NCI-H2107 treated with DMSO at 0.1 percent for 48 hours (cell line): Measurements from ENCODE around the gene TMEM52.
"Not testable (repeated sequence)": the region's sequence is repeated elsewhere in the genome, so short reads cannot be mapped to it uniquely, and the experiment has no call there.

Experiments used
- DNase-seq: peaks from one replicate; lab custom pipeline; 2025; ENCODE audit not compliant: unreplicated experiment; lab: John Stamatoyannopoulos, UW

TMEM52 gene

DNA sequence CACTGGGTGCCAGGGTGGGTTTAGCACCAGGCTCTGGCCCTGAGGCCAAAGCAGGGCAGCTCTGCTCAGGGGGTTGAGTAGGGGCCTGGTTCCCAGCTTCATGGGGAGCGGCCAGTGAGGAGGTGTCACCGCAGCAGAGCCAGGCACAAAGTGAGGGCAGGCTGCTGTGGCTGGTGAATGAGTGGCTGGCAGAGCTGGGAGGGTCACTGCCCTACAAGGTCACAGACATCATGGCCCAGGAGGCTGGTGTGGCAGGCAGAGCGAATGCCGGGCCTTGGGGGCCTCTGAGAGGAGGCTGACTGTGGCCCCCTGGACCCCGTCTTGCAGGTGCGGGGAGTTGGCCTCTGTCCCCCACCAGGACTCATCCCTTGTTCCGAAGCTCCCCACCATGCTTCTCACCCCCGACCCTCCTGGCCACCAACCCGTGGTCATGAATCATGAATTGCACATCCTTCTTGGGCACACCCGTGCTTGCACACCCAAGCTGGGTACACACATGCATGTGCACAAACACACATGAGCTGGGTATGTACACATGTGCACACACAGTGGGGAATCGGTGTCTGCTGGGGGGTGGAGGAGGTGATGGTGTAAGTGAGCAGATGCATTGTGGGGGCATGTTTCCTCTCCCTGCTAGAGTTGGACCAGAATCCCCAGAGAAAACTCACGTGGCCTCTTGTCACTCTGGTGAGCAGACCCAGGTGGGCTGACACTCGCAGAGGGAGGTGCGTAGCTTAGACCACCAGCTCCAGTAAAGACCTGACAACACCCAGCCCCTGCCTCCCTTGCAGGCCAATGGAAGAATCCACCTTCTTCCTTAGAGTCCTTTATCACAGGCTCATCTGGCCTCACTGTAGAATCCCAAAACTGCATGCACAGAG, 23.4 kb downstream of the TMEM52 start:
- no peak for DNase-seq

DNA sequence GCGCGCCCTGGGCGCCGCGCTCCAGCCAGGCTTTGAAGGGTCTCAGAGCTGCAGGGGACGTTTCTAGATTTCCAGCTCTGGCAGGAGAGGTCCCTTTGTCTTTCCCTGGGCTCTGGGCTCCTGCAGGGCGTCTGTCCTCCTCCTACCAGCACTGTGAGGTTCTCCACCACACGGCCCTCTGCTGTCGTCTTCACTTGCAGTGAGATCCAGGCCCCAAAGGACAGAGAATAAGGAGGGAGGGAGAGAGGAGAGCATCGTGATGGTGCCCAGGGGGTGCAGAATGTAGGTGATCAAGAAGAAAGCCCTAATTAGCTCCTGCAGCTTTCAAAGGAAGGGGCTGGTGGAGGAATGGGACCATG, 24.0 kb downstream of the TMEM52 start:
- no peak for DNase-seq

DNA sequence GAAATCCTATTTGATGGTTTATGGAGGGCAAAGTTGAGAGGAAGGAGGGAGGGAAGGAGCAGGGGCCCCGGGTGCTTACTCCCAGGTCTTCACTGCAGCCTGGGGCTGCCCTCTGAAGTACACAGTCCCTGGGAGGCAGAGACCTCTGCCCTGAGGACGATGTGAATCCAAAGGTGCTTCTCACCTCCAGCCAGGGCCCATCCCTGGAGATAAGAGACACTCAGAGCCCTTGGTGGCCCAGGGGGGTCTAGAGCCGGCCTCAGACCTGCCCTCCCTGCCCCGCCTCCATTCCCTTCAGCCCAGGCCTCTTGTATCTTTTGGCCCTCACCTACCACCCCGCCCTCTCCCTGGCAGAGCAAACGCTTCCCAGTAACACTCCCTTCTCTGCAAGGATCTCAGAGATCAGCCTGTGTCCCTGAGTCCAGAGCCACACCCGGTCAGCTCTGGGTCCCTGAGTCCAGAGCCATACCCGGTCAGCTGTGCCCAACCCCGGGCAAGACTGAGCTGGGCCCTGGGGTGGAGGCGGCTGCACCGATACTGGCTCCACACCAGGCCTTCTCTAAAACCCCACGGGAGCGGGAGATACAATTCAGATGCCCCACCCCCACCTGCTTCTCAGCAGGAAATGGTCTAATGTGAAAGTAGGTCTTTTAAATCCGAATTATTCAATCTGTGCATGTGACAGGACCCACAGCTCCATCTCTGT, 24.6 kb downstream of the TMEM52 start:
- DNase-seq, result no peak

DNA sequence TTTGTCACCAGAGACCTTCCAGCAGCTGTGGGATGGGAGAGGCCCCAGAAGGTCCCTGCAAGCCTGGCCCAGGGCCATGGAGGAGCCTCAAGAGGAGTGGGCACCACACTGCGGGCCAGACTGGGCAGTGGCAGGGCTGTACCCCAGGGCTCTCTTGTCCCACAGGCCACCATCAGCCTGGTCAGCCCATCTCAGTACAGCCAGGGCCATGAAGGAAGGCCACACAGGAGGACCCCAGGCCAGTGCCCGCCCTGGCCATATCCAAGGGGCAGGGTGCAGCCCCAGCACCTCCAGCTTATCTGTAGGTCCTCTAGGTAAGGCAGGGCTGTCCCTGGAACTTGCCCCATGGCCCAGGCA, 25.1 kb downstream of the TMEM52 start:
- DNase-seq, result no peak

DNA sequence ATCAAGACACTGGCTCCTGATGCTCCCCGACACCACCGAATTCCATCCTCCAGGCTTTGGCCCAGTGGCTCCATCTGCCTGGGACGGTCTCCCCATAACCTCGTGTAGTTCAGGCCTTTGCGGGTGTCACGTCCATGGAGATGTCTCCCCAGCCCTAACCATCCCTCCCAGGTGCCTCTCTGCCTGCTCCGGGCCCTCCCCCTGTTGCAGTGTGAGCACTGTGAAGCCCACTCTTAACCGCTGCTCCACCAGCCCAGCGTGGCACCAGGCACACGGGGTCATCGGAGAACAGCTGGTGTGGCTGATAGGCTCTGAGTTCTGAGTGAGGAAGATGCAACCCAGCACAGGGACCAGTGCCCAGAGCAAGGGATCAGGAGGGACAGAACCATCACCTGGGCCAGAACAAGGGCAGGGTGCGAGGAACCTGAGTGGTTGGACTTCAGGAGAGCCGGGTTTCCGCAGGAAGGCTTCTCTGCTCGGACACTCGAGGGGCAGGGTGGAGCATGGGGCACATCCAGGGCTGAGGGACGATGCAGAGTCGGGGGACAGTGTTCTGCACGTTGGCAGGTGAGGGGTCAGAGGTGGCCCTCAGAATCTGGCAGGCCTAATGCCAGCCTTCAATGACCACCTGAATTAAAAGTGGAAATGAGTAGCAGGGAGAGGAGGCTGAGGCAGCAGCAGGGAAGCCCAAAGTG, 25.6 kb downstream of the TMEM52 start:
- DNase-seq, result no peak

DNA sequence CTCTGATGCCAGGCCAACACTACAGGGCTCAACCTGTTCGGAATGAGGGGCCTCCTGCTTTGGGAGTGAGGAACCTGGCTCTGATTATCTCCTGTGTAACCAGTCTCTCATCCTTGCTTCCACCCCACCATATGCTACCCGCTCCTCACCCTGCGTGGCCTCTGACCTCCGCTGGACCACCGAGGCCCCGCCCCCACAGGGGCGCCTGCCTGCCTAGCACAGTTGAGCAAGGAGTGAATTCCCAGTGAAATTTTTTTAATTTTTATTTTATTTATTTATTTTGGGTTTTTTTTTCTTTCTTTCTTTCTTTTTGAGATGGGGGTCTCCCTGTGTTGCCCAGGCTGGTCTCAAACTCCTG, 26.3 kb downstream of the TMEM52 start:
- DNase-seq, result no peak

DNA sequence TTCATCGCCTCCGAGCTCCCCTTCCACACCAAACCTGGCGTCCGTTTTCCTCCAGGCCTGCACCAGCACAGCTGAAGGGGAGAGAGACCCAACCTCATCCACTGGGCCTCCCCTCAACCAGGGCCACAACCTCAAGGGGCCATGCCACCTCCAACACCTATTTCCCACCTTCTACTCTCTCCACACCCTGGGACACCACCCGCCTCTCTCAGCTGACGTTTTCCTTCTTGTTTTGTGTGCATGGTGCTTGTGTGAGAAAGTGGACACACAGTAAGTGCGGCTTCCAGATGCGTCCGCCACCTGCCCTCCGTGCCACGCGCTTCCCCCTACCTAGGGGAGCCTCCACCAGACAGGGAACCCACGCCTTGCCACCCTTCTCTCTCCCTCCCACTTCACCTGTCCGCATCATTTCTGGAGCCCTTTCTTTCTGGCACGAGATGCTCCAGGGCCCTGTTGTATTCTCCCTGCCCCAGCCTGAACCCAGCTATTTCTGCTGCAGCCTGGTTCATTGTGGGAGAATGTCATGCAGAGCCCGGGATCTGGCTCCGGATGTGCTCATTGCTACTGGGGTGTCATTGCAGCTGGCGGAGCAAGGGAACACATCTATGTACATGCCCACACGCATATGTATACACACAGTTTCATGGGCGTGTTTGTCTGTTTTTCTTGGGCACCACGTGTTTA, 26.9 kb downstream of the TMEM52 start:
- DNase-seq, result no peak

DNA sequence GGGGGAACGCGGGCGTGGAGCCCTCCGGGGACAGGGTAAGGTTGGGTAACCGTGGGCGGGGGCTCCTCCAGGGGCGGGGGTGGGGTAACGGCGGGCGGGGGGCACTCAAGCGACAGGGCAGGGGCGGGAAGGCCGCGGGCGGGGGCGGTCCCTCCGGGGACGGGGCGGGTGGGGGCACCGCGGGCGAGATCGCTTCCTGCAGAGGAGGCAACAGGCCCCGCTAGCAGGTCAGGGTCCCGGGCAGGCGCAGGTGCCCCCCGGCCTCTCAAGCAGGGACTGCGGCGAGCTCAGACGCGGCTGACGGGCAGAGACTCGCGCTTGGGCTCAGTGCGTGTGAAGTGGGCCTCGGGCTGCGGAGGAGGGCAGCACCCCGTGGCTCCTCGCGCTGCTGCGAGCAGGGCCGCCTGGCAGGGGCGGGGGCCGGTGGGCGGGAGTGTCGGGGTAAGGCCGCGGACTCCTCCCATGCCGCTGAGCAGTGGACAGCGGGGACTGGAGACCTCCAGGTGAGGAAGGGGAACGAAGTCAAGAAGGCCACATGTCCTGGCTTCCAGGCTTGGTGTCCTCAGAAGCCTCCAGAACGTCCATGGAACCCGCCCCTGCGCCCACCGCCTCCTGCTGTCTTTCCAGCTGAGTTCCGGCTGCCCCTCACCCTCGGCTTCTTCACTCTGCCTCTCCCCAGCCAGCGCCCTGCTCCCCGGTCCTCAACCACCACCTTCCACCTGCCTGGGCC, 27.6 kb downstream of the TMEM52 start:
- DNase-seq, result no peak

DNA sequence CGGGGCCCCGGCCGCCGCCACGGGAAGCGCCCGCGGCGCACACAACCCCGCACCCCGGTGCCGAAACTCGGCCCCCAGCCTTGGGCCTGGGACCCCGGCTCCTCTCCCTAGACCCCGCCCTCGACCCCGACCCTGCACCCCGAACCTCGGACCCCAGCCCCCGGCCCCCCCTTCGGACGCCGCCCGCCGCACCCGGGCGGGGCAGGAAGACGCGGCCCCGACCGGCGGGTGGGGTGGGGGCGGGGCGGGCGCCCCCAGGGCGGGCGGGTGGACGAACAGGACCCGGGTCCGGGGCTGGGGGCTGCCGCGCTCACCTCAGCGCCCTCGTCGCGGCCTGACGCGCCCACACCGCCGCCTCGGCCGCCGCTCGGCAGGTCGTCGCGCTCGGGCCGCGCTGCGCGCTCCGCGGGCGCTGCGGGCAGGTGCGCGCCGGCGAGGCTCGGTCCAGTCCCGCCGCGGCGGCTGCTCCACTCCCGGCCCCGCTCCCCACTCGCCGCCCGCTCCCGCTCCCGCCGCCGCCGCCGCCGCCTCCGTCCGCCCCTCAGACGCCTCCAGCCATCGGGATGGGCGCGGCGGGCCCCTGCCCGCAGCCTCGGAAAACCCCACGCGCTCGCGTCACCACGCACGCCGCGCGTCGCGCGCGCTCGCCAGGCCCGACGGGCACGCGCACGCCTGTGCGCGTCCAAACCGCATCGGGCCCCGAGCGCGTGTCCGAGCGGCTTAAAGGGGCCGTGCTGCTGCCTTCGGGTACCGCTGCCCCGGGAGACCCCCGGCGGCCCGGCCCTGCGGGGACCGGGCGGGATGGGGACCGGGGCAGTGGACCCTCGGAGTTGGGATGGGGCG, 28.4 kb downstream of the TMEM52 start, which contains the start of gene GNB1:
Gene GNB1, minus strand, starts transcription at position 582 of the 843 bp plus-strand sequence. CDS start 65,634 bp downstream, outside the sequence.
- no peak for DNase-seq

DNA sequence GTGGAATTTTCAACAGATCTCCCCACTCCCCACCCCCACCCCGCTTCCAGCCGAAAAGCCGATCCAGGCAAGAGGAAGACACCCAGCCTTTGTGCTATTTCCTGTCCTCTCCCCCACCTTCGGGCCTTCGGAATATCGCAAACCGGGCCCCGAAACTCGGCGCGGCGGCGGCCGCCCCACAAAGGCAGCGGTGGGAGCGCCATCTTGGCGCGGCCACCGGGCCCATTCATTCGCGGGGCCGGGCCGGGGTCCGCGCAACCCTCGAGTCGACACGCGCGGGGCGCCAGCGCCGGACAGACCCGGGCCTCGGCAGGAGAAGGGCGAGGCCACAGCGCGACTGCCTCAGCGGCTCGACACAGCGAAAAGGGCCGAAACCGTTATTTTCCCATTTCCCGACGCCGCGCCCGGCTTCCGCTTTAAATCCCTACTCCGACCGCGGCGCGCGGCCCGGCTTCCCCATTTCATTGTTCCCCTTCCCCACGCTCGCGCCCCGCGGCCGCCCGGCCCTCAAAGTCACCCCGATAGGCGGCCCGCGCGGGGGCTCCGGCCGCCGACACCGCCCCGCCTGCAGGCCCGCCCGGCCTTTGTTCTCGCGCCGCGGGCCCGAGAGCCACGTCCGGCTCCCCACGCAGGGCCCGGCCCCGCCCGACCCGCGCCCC, 29.1 kb downstream of the TMEM52 start:
- DNase-seq, result no peak

DNA sequence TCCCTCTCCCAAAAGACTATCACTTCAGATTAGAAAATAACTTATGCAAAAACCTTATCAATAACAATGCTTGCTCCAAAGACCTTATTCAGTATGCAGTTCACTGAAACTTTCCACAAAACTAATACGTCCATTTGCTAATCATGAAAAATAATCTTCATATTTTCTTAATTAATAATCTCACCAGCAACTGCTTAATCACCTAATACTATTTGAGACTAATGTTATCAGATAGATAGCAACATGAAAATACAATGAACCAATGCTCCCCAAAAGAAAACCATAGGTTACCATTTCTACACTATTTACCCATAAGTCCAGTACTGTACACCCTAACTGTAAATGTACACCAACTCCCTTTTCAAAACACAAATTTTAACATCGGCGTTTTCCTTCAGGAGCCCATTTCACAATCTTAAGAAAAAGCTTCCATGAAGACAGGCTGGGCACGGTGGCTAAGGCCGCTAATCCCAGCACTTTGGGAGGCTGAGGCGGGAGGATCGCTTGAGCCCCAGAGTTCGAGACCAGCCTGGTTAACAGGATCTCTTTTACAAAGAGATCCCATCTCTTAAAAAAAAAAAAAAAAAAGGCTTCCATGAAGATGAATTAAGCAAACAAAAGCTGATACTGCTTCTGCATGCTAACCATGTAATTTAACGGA, 29.9 kb downstream of the TMEM52 start:
- no peak for DNase-seq

DNA sequence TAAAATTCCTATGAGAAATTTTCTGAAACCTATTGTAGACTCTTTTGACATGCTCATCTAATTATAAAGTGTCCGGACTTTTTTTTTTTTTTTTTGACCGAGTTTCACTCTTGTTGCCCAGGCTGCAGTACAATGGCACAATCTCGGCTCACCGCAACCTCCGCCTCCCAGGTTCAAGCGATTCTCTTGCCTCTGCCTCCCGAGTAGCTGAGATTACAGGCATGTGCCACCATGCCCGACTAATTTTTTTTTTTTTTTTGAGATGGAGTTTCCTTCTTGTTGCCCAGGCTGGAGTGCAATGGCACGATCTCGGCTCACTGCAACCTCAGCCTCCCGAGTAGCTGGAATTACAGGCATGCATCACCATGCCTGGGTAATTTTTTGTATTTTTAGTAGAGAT, 35.2 kb downstream of the TMEM52 start:
- DNase-seq, result not testable (repeated sequence)

DNA sequence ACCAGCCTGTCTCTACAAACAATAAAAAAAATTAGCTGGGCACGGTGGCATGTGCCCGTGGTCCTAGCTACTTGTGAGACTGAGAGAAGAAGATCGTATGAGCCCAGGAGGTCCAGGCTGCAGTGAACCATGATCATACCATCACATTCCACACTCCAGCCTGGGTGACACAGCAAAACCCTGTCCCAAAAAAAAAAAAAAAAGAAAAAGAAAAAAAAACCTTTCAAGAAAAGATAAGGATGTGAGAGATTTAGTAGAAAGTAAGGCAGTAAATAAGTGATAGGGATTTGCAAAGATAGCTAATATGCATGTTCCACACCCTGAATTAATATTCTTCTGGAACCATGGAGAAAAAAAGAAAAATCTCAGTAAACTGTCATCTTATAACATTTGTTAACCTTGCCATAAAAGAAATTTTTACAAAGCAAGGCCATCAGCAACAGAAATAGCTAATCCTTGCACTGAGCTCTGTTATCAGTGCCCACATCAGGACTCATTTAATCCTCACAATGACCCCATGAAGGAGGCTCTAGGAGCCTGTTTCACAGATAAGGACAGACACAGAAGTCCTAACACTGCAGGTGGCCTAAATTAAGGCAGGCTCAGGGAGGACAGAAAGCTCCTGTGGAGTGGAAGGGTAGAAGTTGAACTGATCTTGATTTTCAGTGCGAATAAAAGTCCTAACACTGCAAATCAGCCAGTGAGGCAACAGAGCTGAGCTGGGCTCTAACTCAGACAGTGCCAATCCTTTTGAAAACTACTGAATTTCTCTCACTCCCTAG, 35.8 kb downstream of the TMEM52 start:
- no peak for DNase-seq

DNA sequence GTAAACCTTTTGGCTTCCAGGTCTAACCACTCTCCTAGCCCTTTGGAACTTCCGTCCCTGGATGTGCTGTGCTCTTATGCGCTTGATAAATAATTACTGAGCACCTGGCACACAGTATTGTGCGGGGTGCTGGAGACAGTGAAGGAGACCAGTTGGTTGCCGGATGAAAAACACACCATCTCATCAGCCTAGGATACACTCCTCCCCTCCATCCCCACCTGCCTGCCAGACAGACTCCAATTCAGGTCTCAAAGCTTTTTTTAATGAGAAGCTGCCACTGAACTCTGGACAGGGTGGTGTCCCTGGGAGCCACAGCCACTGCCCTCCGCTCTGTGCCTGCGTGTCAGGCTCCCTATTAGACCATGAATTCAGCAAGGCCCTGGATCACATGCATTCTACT, 37.4 kb downstream of the TMEM52 start:
- no peak for DNase-seq

DNA sequence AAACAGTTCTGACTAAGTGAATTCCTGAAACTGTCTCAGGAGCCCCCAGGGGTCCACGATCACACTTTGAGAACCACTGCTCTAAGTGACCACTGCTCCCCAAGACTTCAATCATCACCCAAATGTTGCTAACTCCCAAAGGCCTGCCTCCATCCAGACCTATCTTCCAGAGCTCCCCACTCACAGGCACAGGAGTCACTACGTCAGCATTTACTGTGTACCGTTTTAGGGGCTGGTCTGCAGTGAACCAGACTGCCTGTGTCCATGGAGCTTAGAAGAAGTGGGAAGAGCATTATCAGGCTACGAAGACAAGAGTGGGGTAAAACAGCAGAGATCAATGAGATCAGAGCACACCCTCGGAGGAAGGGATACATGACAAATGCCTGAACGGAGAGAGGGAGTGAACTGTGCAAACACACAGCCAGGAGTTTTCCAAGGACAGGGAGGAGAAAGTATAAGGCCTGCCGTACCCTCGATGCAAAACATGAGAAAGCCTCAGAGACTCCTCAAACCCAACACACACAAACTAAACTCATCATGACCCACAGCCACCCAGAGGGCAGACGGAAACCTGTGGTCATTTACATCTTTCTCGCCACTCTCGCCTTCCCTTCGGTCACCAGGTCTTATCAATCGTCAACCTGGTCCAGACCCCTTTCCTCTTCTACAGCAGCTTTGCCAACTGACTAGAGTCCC, 38.3 kb downstream of the TMEM52 start:
- DNase-seq, result no peak

DNA sequence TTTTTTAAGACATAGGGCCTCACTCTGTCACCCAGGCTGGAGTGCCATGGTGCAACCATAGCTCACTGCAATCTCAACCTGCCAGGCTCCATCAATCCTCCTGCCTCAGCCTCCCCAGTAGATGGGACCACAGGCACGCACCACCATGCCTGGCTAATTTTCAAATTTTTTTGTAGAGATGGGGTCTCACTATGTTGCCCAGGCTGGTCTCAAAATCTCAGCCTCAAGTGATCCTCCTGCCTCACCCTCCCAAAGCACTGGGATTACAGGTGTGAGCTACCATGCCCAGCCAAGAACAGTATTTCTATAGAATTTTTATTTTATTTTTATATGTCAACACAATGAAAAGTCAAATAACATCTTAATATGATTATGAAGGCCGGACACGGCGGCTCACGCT, 39.1 kb downstream of the TMEM52 start:
- DNase-seq, result no peak

DNA sequence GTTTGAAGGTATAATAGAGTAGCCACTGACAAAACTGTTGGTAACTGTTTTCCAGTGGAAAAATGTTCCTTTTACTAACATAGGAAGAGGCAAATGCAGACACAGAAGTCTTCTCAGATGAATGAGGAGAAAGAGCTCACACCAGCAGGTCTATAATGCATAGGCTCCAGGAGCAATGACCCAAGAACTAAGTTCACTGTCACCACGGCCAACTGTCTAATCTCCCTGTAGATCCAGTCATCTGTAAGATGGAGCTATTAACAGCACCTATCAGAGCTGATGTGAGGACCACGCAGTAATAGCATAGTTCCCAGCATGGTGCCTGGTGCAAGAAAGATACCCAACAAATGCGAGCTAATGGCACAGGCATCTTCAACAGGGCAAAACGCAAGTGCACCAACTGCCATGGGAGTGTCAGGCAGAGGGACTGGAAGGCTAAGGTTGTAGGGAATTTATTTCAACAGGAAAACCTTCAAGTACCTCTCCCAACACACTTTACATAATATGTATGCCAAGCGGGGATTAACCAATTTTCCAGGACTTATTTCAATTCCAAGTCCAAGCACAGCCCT, 41.1 kb downstream of the TMEM52 start:
- no peak for DNase-seq
